Measurements from ENCODE around the gene NR1D2. TPM values are rescaled to one million over a fixed set of nuclear protein-coding genes. Genes with fewer than 3 reads are reported as not detected.

NR1D2 gene
- total RNA-seq (2021): 24.0 and 24.9 TPM in 2 replicates
- long read RNA-seq, full-length matches to known transcripts: 1 of 8 reads
- long read RNA-seq, partial matches to known transcripts: 4 of 8 reads
- long read RNA-seq, other reads (novel, unspliced or antisense): 3 of 8 reads

GRCh38 chr3:23944861-23945662 is at the start of gene NR1D2:
Gene NR1D2, plus strand, starts transcription at chr3:23945286. Its CDS starts 293 bp downstream, at chr3:23945579.
- H2BK5ac ChIP-seq (ENCODE audit: insufficient read length, low read length): peak within 1 kb of the TSS; percentile 68
- H2AK5ac ChIP-seq (ENCODE audit: insufficient read length, low read length): no peak within 1 kb of the TSS
- no peak within 1 kb of the TSS for H3K56ac ChIP-seq (ENCODE audit: insufficient read length, low read depth, low read length)
- peak within 1 kb of the TSS; percentile 75 for H3K27ac ChIP-seq (ENCODE audit: insufficient read length, low read depth, low read length)
- H3K79me2 ChIP-seq (ENCODE audit: insufficient read depth, low read length): peaks cover 3% of the 10 kb centered on the region; the same call in 1 of the 2 replicates
- peak within 1 kb of the TSS; percentile 83 for H2BK12ac ChIP-seq (ENCODE audit: insufficient read length, low read depth, low read length)
- TF ChIP-seq CTCF (conservative IDR thresholded peaks at IDR 0.05): no peak
- Mint-ChIP-seq H3K4me1 (peaks cover 23 to 29% of the 10 kb centered on the region in 2 experiments), H3K27me3 (ENCODE audit: low read depth) (peaks cover 23% of the 10 kb centered on the region), H3K36me3 (ENCODE audit: insufficient read depth in 1 of 3, low read depth in 3 of 3) (peaks cover 7 to 10% (median 7%) of the 10 kb centered on the region in 3 experiments; a peak in 5 of 7 replicates), H3K9me3 (peaks cover 0 to 2% of the 10 kb centered on the region in 2 experiments; a peak in 1 of 5 replicates), H3K27ac (peak within 1 kb of the TSS; percentile 89 to 100 (median 99)), H3K4me3 (peak within 1 kb of the TSS; percentile 79 to 94)
- WGBS (ENCODE audit: extremely low coverage, insufficient read length, low lambda C conversion rate): no CpG with 5 or more reads among the region's 88 CpGs
- no peaks in the 10 kb centered on the region for H4K20me1 ChIP-seq (ENCODE audit: control insufficient read depth, insufficient read depth, insufficient read length)
- H3K79me1 ChIP-seq (ENCODE audit: insufficient read depth, low read depth, low read length, poor library complexity, severe bottlenecking): peaks cover 3% of the 10 kb centered on the region
- DNase-seq: peak; percentile 88
- no peak within 1 kb of the TSS for H3T11ph ChIP-seq (ENCODE audit: low read length)
- no peaks in the 10 kb centered on the region for H3K9me3 ChIP-seq (ENCODE audit: control insufficient read depth, low read depth, low read length)
- no peak within 1 kb of the TSS for H3K4ac ChIP-seq (ENCODE audit: low read depth, low read length)
- H4K8ac ChIP-seq (replicated peaks; ENCODE audit: insufficient read length, low read depth, low read length): no peak within 1 kb of the TSS
- H3K23ac ChIP-seq (ENCODE audit: insufficient read length, low read depth, low read length): no peak within 1 kb of the TSS
- peak within 1 kb of the TSS; percentile 98 for H3K18ac ChIP-seq (ENCODE audit: insufficient read length, low read depth, low read length)
- peak within 1 kb of the TSS; percentile 81 for H3K9ac ChIP-seq (ENCODE audit: extremely low read depth, insufficient read length, low read length)
- no peak within 1 kb of the TSS for H2BK20ac ChIP-seq (ENCODE audit: low read depth, low read length, poor library complexity, severe bottlenecking)
- H3K23me2 ChIP-seq (ENCODE audit: insufficient read length, low read depth, low read length, poor library complexity, severe bottlenecking): peaks cover 11% of the 10 kb centered on the region
- no peaks in the 10 kb centered on the region for H3K27me3 ChIP-seq (ENCODE audit: insufficient read depth, low read length)
- H2BK15ac ChIP-seq (ENCODE audit: low read depth, low read length): no peak within 1 kb of the TSS
- no peak within 1 kb of the TSS for H2BK120ac ChIP-seq (ENCODE audit: low read depth, low read length, poor library complexity, severe bottlenecking)
- peak within 1 kb of the TSS; percentile 99 for H3K14ac ChIP-seq (ENCODE audit: insufficient read depth, low read length)
- no peak within 1 kb of the TSS for H4K5ac ChIP-seq (ENCODE audit: insufficient read length, low read depth, low read length)
- H4K91ac ChIP-seq (ENCODE audit: insufficient read length, low read depth, low read length): no peak within 1 kb of the TSS
- peak within 1 kb of the TSS; percentile 100 for H3K4me2 ChIP-seq (ENCODE audit: insufficient read depth, insufficient read length, low read length)
- peaks cover 10% of the 10 kb centered on the region; the same call in 1 of the 2 replicates for H3K4me1 ChIP-seq (ENCODE audit: insufficient read depth, low read length)
- H2AFZ ChIP-seq (ENCODE audit: low read length): no peak within 1 kb of the TSS
